ENCODE data around the gene MFGE8.

Gene MFGE8

GRCh38 chr15:88888719-88889118 is 24.5 kb downstream of the MFGE8 start:
- Histone ChIP-seq H4K5ac (ENCODE audit: low read length) (no peak overlapping the region), H3K36me3 (ENCODE audit: control insufficient read depth, insufficient read depth, low read length) (no peaks in the 10 kb centered on the region), H2AK5ac (ENCODE audit: low read length) (no peak overlapping the region), H4K8ac (ENCODE audit: low read depth, low read length) (no peak overlapping the region), H3K4me1 (ENCODE audit: control insufficient read depth, low read depth, low read length) (no peaks in the 10 kb centered on the region), H3K18ac (ENCODE audit: low read length) (no peak overlapping the region), H3K9ac (ENCODE audit: low read length) (no peak overlapping the region), H3K27me3 (ENCODE audit: insufficient read depth, low read length, poor library complexity) (no peaks in the 10 kb centered on the region), H2BK15ac (replicated peaks; ENCODE audit: low read depth) (no peak overlapping the region), H3K4me2 (ENCODE audit: low read length) (no peak overlapping the region), H2BK5ac (ENCODE audit: low read length) (no peak overlapping the region), H3K23ac (ENCODE audit: low read length) (no peak overlapping the region), H3K79me2 (ENCODE audit: control insufficient read depth, insufficient read depth, low read length) (no peaks in the 10 kb centered on the region), H3K4ac (ENCODE audit: low read depth, low read length) (no peak overlapping the region), H3K4me3 (ENCODE audit: low read length) (no peak overlapping the region), H3K56ac (ENCODE audit: low read length) (no peak overlapping the region), H3K79me1 (ENCODE audit: low read length) (no peaks in the 10 kb centered on the region), H2BK120ac (ENCODE audit: low read depth, low read length) (no peak overlapping the region), H3K27ac (ENCODE audit: low read depth, low read length) (no peak overlapping the region)
- no CpG with 5 or more reads among the region's 5 CpGs for WGBS (ENCODE audit: extremely low coverage, insufficient coverage, low lambda C conversion rate)
- DNase-seq, result no peak

GRCh38 chr15:88887068-88887580 is 26.1 kb downstream of the MFGE8 start:
- no peak overlapping the region for H3K9ac ChIP-seq (ENCODE audit: low read length)
- H2BK15ac ChIP-seq (replicated peaks; ENCODE audit: low read depth), result no peak overlapping the region
- no peak overlapping the region for H2AK5ac ChIP-seq (ENCODE audit: low read length)
- DNase-seq, result no peak
- no peak overlapping the region for H3K4me2 ChIP-seq (ENCODE audit: low read length)
- no peak overlapping the region for H4K5ac ChIP-seq (ENCODE audit: low read length)
- no peak overlapping the region for H3K27ac ChIP-seq (ENCODE audit: low read depth, low read length)
- no peaks in the 10 kb centered on the region for H3K27me3 ChIP-seq (ENCODE audit: insufficient read depth, low read length, poor library complexity)
- H3K23ac ChIP-seq (ENCODE audit: low read length), result no peak overlapping the region
- H3K79me1 ChIP-seq (ENCODE audit: low read length), result no peaks in the 10 kb centered on the region
- no CpG with 5 or more reads among the region's 18 CpGs for WGBS (ENCODE audit: extremely low coverage, insufficient coverage, low lambda C conversion rate)
- H3K4me1 ChIP-seq (ENCODE audit: control insufficient read depth, low read depth, low read length), result no peaks in the 10 kb centered on the region
- no peak overlapping the region for H3K4ac ChIP-seq (ENCODE audit: low read depth, low read length)
- no peak overlapping the region for H2BK5ac ChIP-seq (ENCODE audit: low read length)
- no peaks in the 10 kb centered on the region for H3K36me3 ChIP-seq (ENCODE audit: control insufficient read depth, insufficient read depth, low read length)
- no peaks in the 10 kb centered on the region for H3K79me2 ChIP-seq (ENCODE audit: control insufficient read depth, insufficient read depth, low read length)
- H3K18ac ChIP-seq (ENCODE audit: low read length), result no peak overlapping the region
- no peak overlapping the region for H3K56ac ChIP-seq (ENCODE audit: low read length)
- H3K4me3 ChIP-seq (ENCODE audit: low read length), result no peak overlapping the region
- no peak overlapping the region for H4K8ac ChIP-seq (ENCODE audit: low read depth, low read length)
- no peak overlapping the region for H2BK120ac ChIP-seq (ENCODE audit: low read depth, low read length)

GRCh38 chr15:88882785-88883184 is 30.4 kb downstream of the MFGE8 start:
- H3K79me2 ChIP-seq (ENCODE audit: control insufficient read depth, insufficient read depth, low read length), result no peaks in the 10 kb centered on the region
- H2AK5ac ChIP-seq (ENCODE audit: low read length), result no peak overlapping the region
- no peak overlapping the region for H4K5ac ChIP-seq (ENCODE audit: low read length)
- peak; percentile 58 for DNase-seq
- H3K4me3 ChIP-seq (ENCODE audit: low read length), result no peak overlapping the region
- H3K79me1 ChIP-seq (ENCODE audit: low read length), result no peaks in the 10 kb centered on the region
- no peak overlapping the region for H3K23ac ChIP-seq (ENCODE audit: low read length)
- H3K4me2 ChIP-seq (ENCODE audit: low read length), result no peak overlapping the region
- H3K18ac ChIP-seq (ENCODE audit: low read length), result no peak overlapping the region
- H4K8ac ChIP-seq (ENCODE audit: low read depth, low read length), result no peak overlapping the region
- H2BK5ac ChIP-seq (ENCODE audit: low read length), result no peak overlapping the region
- H3K4me1 ChIP-seq (ENCODE audit: control insufficient read depth, low read depth, low read length), result no peaks in the 10 kb centered on the region
- H2BK15ac ChIP-seq (replicated peaks; ENCODE audit: low read depth), result no peak overlapping the region
- H3K56ac ChIP-seq (ENCODE audit: low read length), result no peak overlapping the region
- H3K27me3 ChIP-seq (ENCODE audit: insufficient read depth, low read length, poor library complexity), result no peaks in the 10 kb centered on the region
- H3K36me3 ChIP-seq (ENCODE audit: control insufficient read depth, insufficient read depth, low read length), result no peaks in the 10 kb centered on the region
- H3K27ac ChIP-seq (ENCODE audit: low read depth, low read length), result no peak overlapping the region
- no peak overlapping the region for H2BK120ac ChIP-seq (ENCODE audit: low read depth, low read length)
- WGBS (ENCODE audit: extremely low coverage, insufficient coverage, low lambda C conversion rate), result no CpG with 5 or more reads among the region's 4 CpGs
- H3K9ac ChIP-seq (ENCODE audit: low read length), result no peak overlapping the region
- H3K4ac ChIP-seq (ENCODE audit: low read depth, low read length), result no peak overlapping the region

- WGBS (ENCODE audit: extremely low coverage, insufficient coverage, low lambda C conversion rate), result no CpG with 5 or more reads among the region's 3 CpGs
- H3K4me1 ChIP-seq (ENCODE audit: control insufficient read depth, low read depth, low read length), result no peaks in the 10 kb centered on the region
- H3K79me1 ChIP-seq (ENCODE audit: low read length), result no peaks in the 10 kb centered on the region
- H4K5ac ChIP-seq (ENCODE audit: low read length), result no peak overlapping the region
- H3K27me3 ChIP-seq (ENCODE audit: insufficient read depth, low read length, poor library complexity), result no peaks in the 10 kb centered on the region
- no peak overlapping the region for H3K9ac ChIP-seq (ENCODE audit: low read length)
- H2BK120ac ChIP-seq (ENCODE audit: low read depth, low read length), result no peak overlapping the region
- no peak overlapping the region for H3K4me2 ChIP-seq (ENCODE audit: low read length)
- no peak overlapping the region for H3K23ac ChIP-seq (ENCODE audit: low read length)
- H3K18ac ChIP-seq (ENCODE audit: low read length), result no peak overlapping the region
- no peak overlapping the region for H3K4me3 ChIP-seq (ENCODE audit: low read length)
- no peaks in the 10 kb centered on the region for H3K36me3 ChIP-seq (ENCODE audit: control insufficient read depth, insufficient read depth, low read length)
- H3K4ac ChIP-seq (ENCODE audit: low read depth, low read length), result no peak overlapping the region
- H4K8ac ChIP-seq (ENCODE audit: low read depth, low read length), result no peak overlapping the region
- no peak overlapping the region for H2BK15ac ChIP-seq (replicated peaks; ENCODE audit: low read depth)
- no peak overlapping the region for H2BK5ac ChIP-seq (ENCODE audit: low read length)
- H3K27ac ChIP-seq (ENCODE audit: low read depth, low read length), result no peak overlapping the region
- no peak for DNase-seq
- H2AK5ac ChIP-seq (ENCODE audit: low read length), result no peak overlapping the region
- H3K79me2 ChIP-seq (ENCODE audit: control insufficient read depth, insufficient read depth, low read length), result no peaks in the 10 kb centered on the region
- H3K56ac ChIP-seq (ENCODE audit: low read length), result no peak overlapping the region
Observed at GRCh38 chr15:88881775-88882174, 31.4 kb downstream of the MFGE8 start.

GRCh38 chr15:88880944-88881740 is 32.0 kb downstream of the MFGE8 start:
- no peak overlapping the region for H2BK15ac ChIP-seq (replicated peaks; ENCODE audit: low read depth)
- H3K27me3 ChIP-seq (ENCODE audit: insufficient read depth, low read length, poor library complexity), result no peaks in the 10 kb centered on the region
- no peaks in the 10 kb centered on the region for H3K4me1 ChIP-seq (ENCODE audit: control insufficient read depth, low read depth, low read length)
- no peak overlapping the region for H2BK120ac ChIP-seq (ENCODE audit: low read depth, low read length)
- no peak overlapping the region for H3K4ac ChIP-seq (ENCODE audit: low read depth, low read length)
- H3K4me3 ChIP-seq (ENCODE audit: low read length), result no peak overlapping the region
- no peak overlapping the region for H3K4me2 ChIP-seq (ENCODE audit: low read length)
- H4K5ac ChIP-seq (ENCODE audit: low read length), result no peak overlapping the region
- DNase-seq, result no peak
- no peaks in the 10 kb centered on the region for H3K79me1 ChIP-seq (ENCODE audit: low read length)
- no peaks in the 10 kb centered on the region for H3K36me3 ChIP-seq (ENCODE audit: control insufficient read depth, insufficient read depth, low read length)
- H3K23ac ChIP-seq (ENCODE audit: low read length), result no peak overlapping the region
- H2AK5ac ChIP-seq (ENCODE audit: low read length), result no peak overlapping the region
- no CpG with 5 or more reads among the region's 31 CpGs for WGBS (ENCODE audit: extremely low coverage, insufficient coverage, low lambda C conversion rate)
- H2BK5ac ChIP-seq (ENCODE audit: low read length), result no peak overlapping the region
- H3K56ac ChIP-seq (ENCODE audit: low read length), result no peak overlapping the region
- H3K27ac ChIP-seq (ENCODE audit: low read depth, low read length), result no peak overlapping the region
- no peaks in the 10 kb centered on the region for H3K79me2 ChIP-seq (ENCODE audit: control insufficient read depth, insufficient read depth, low read length)
- H4K8ac ChIP-seq (ENCODE audit: low read depth, low read length), result no peak overlapping the region
- H3K18ac ChIP-seq (ENCODE audit: low read length), result no peak overlapping the region
- no peak overlapping the region for H3K9ac ChIP-seq (ENCODE audit: low read length)
